Astrocyte of the cerebellum (primary cell): ENCODE measurements around the gene EPC2.
"Not testable (repeated sequence)": the region's sequence is repeated elsewhere in the genome, so short reads cannot be mapped to it uniquely, and the experiment has no call there.

Experiments
- DNase-seq: peaks from one replicate; pipeline ENCODE4 v3.0.0-alpha.2; 2011; ENCODE audit warnings: low read depth
- H3K4me3 ChIP-seq: 2 replicates; pipeline ENCODE4 v1.5.1; 2011; ENCODE audit warnings: mild to moderate bottlenecking, low read depth, low read length, moderate library complexity
- CTCF ChIP-seq: IDR thresholded peaks from 2 replicates; pipeline ENCODE4 v1.5.1; 2012; ENCODE audit warnings: low read length, low read depth, moderate library complexity, mild to moderate bottlenecking; ENCODE audit errors: missing control alignments
- in situ Hi-C: cut with HindIII; loops from 2 replicates; pipeline ENCODE4 v1.10.0; 2017; ENCODE audit warnings: low sequenced_read_pairs

EPC2 gene

GRCh38 chr2:148645539-148646230 lies 1.1 kb downstream of the EPC2 start:
- in situ Hi-C loops, result no loop called here
- no peak for TF ChIP-seq CTCF
- peak; percentile 80 for DNase-seq
- peak overlapping the region; percentile 85 for H3K4me3 ChIP-seq

GRCh38 chr2:148646231-148646559 lies 1.6 kb downstream of the EPC2 start:
- no peak for TF ChIP-seq CTCF
- in situ Hi-C loops, result no loop called here
- H3K4me3 ChIP-seq, result peak overlapping the region; percentile 85
- no peak for DNase-seq

- H3K4me3 ChIP-seq, in situ Hi-C loops, DNase-seq: not testable (repeated sequence)
These were observed 3.2 kb downstream of the EPC2 start for GRCh38 chr2:148647711-148648110.

GRCh38 chr2:148649936-148650335 lies 5.4 kb downstream of the EPC2 start:
- H3K4me3 ChIP-seq, result no peak overlapping the region
- in situ Hi-C loops, result no loop called here
- TF ChIP-seq CTCF, result no peak

GRCh38 chr2:148650881-148651280 lies 6.3 kb downstream of the EPC2 start:
- no peak for DNase-seq
- no peak overlapping the region for H3K4me3 ChIP-seq
- in situ Hi-C loops, result no loop called here
- no peak for TF ChIP-seq CTCF

More at GRCh38 chr2:148649936-148650335, 5.4 kb downstream of the EPC2 start:
- DNase-seq, result no peak

GRCh38 chr2:148651972-148652371 lies 7.4 kb downstream of the EPC2 start:
- no peak overlapping the region for H3K4me3 ChIP-seq
- DNase-seq, result no peak
- no peak for TF ChIP-seq CTCF
- in situ Hi-C loops, result no loop called here

- no peak for TF ChIP-seq CTCF
- DNase-seq, result no peak
- in situ Hi-C loops, result no loop called here
- no peak overlapping the region for H3K4me3 ChIP-seq
These were observed 8.9 kb downstream of the EPC2 start for GRCh38 chr2:148653437-148653836.
